ENCODE measurements around the gene ASIC4. TPM values are rescaled to one million over a fixed set of nuclear protein-coding genes. Genes with fewer than 3 reads are reported as not detected.
A peak's percentile ranks its signal among the peaks of the same experiment; 100 is the strongest.

The ASIC4 gene
- total RNA-seq, 1 donor from 2014 or later: 0.15 TPM

- no peaks in the 10 kb centered on the region for H3K9me3 Mint-ChIP-seq (ENCODE audit: low read depth)
- peaks cover 24% of the 10 kb centered on the region for H3K36me3 Mint-ChIP-seq (ENCODE audit: low read depth)
- H3K4me3 Mint-ChIP-seq (ENCODE audit: unreplicated experiment): no peak overlapping the region
- H3K27me3 Mint-ChIP-seq (ENCODE audit: low read depth): no peaks in the 10 kb centered on the region
- peaks cover 23% of the 10 kb centered on the region for H3K4me1 Mint-ChIP-seq (ENCODE audit: low read depth)
- TF ChIP-seq CTCF (IDR thresholded peaks at IDR 0.05): no peak
- no peak overlapping the region for H3K27ac Mint-ChIP-seq (ENCODE audit: unreplicated experiment)
- DNase-seq (ENCODE audit: low spot score): no peak
Measured at GRCh38 chr2:219473511-219473910, 40.8 kb upstream of the ASIC4 start.

- no peak for TF ChIP-seq CTCF (IDR thresholded peaks at IDR 0.05)
- H3K27me3 Mint-ChIP-seq (ENCODE audit: low read depth): no peaks in the 10 kb centered on the region
- no peak for DNase-seq (ENCODE audit: low spot score)
- no peak overlapping the region for H3K4me3 Mint-ChIP-seq (ENCODE audit: unreplicated experiment)
- H3K4me1 Mint-ChIP-seq (ENCODE audit: low read depth): peaks cover 19% of the 10 kb centered on the region
- H3K36me3 Mint-ChIP-seq (ENCODE audit: low read depth): peaks cover 29% of the 10 kb centered on the region
- H3K9me3 Mint-ChIP-seq (ENCODE audit: low read depth): no peaks in the 10 kb centered on the region
- no peak overlapping the region for H3K27ac Mint-ChIP-seq (ENCODE audit: unreplicated experiment)
Measured at GRCh38 chr2:219474285-219475060, 39.8 kb upstream of the ASIC4 start.

GRCh38 chr2:219475278-219475677, 39.0 kb upstream of the ASIC4 start:
- Mint-ChIP-seq H3K9me3 (ENCODE audit: low read depth) (no peaks in the 10 kb centered on the region), H3K36me3 (ENCODE audit: low read depth) (peaks cover 33% of the 10 kb centered on the region), H3K4me3 (ENCODE audit: unreplicated experiment) (no peak overlapping the region), H3K27ac (ENCODE audit: unreplicated experiment) (peak overlapping the region; percentile 30), H3K27me3 (ENCODE audit: low read depth) (no peaks in the 10 kb centered on the region), H3K4me1 (ENCODE audit: low read depth) (peaks cover 17% of the 10 kb centered on the region)
- DNase-seq (ENCODE audit: low spot score): no peak
- no peak for TF ChIP-seq CTCF (IDR thresholded peaks at IDR 0.05)

- H3K9me3 Mint-ChIP-seq (ENCODE audit: low read depth): no peaks in the 10 kb centered on the region
- DNase-seq (ENCODE audit: low spot score): no peak
- peak overlapping the region; percentile 30 for H3K27ac Mint-ChIP-seq (ENCODE audit: unreplicated experiment)
- no peak overlapping the region for H3K4me3 Mint-ChIP-seq (ENCODE audit: unreplicated experiment)
- peak; percentile 85 for TF ChIP-seq CTCF (IDR thresholded peaks at IDR 0.05)
- peaks cover 32% of the 10 kb centered on the region for H3K36me3 Mint-ChIP-seq (ENCODE audit: low read depth)
- peaks cover 2% of the 10 kb centered on the region for H3K27me3 Mint-ChIP-seq (ENCODE audit: low read depth)
- H3K4me1 Mint-ChIP-seq (ENCODE audit: low read depth): peaks cover 17% of the 10 kb centered on the region
Measured at GRCh38 chr2:219475697-219476651, 38.3 kb upstream of the ASIC4 start.

GRCh38 chr2:219476652-219477151, 37.6 kb upstream of the ASIC4 start:
- no peak overlapping the region for H3K27ac Mint-ChIP-seq (ENCODE audit: unreplicated experiment)
- no peak for TF ChIP-seq CTCF (IDR thresholded peaks at IDR 0.05)
- peaks cover 2% of the 10 kb centered on the region for H3K27me3 Mint-ChIP-seq (ENCODE audit: low read depth)
- no peak for DNase-seq (ENCODE audit: low spot score)
- peaks cover 17% of the 10 kb centered on the region for H3K4me1 Mint-ChIP-seq (ENCODE audit: low read depth)
- no peak overlapping the region for H3K4me3 Mint-ChIP-seq (ENCODE audit: unreplicated experiment)
- no peaks in the 10 kb centered on the region for H3K9me3 Mint-ChIP-seq (ENCODE audit: low read depth)
- peaks cover 32% of the 10 kb centered on the region for H3K36me3 Mint-ChIP-seq (ENCODE audit: low read depth)

Measured in chondrocyte (in vitro differentiated cells).